ENCODE data around the gene CBLC. TPM values are rescaled to one million over a fixed set of nuclear protein-coding genes. Genes with fewer than 3 reads are reported as not detected.

The CBLC gene
- total and polyA plus RNA-seq, 10 of the 15 experiments (the other 5 are each of a cell fraction or from before 2014, with no cell fraction given) = not detected

DNA sequence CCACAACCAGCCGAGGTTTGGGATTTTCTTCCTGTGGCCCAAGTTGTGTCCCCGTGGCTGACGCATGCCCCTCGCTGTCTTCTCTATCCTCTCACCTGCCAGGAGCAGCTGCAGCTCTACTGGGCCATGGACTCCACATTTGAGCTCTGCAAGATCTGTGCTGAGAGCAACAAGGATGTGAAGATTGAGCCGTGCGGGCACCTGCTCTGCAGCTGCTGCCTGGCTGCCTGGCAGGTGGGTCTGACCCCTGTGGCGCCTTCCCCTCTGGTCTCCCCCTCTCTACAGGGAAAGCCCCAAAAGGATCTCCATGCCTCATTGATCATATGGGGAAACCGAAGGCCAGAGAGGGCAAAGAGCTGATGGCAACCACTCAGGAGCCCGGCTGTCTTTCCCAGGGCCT, 14.6 kb downstream of the CBLC start:
- H4K20me1 ChIP-seq (ENCODE audit: control insufficient read depth, insufficient read depth) = no peaks in the 10 kb centered on the region
- in situ Hi-C loops (cut with MboI) (no loop called here), intact Hi-C loops (cut with micrococcal nuclease; ENCODE audit: unreplicated experiment) (no loop called here)
- WGBS (ENCODE audit: insufficient coverage, insufficient replicate concordance, low lambda C conversion rate, missing lambda C conversion rate) = 1% methylated on average over 9 of the region's 9 CpGs
- ChIA-PET SMC1A (ENCODE audit: uncharacterized antibody, unreplicated experiment) (interaction anchor here (1.0 kb wide), 1 partner anchor 9 kb away, joined by 4 read pairs; no protein-coding TSS in a partner anchor), CTCF (interaction anchor here (0.7 to 2.2 kb wide), 7 partner anchors 8 to 103 kb away, joined by 3 to 14 read pairs (median 3); no protein-coding TSS in a partner anchor), POLR2A (no interaction called here), RAD21 (ENCODE audit: unreplicated experiment) (no interaction called here)
- no peak overlapping the region for H3K4me3 ChIP-seq
- BruUV-seq (replicated peaks) = no TSS peak
- ATAC-seq (peak; percentile 81), FAIRE-seq (no peak), DNase-seq (ENCODE audit: low read depth, low spot score) (no peak)
- H3K4me2 ChIP-seq (ENCODE audit: control insufficient read depth, insufficient read depth) = 0 out of 2 replicates have a peak overlapping the region, but pooled peaks have one; percentile 2
- H3K27me3 ChIP-seq (replicated peaks in 1 of 2; ENCODE audit: control insufficient read depth in 2 of 2, insufficient read depth in 2 of 2, low read length in 1 of 2) = no peaks in the 10 kb centered on the region
- no peaks in the 10 kb centered on the region for H3K36me3 ChIP-seq (ENCODE audit: control insufficient read depth in 2 of 2, insufficient read depth in 2 of 2, low read length in 1 of 2)
- TF ChIP-seq SMAD5 (IDR thresholded peaks at IDR 0.05; ENCODE audit: low read depth) (no peak), TCF3 (IDR thresholded peaks at IDR 0.05; ENCODE audit: borderline replicate concordance, insufficient read depth, low read depth, low read length) (peak; percentile 64; the same call in 1 of the 2 replicates), TAF1 (IDR thresholded peaks at IDR 0.05; ENCODE audit: borderline replicate concordance, low read depth, low read length) (no peak), TCF12 (IDR thresholded peaks at IDR 0.05; ENCODE audit: low read depth, low read length) (peak; percentile 91), IKZF1 (conservative IDR thresholded peaks at IDR 0.05) (peak; percentile 29; the same call in 1 of the 2 replicates), RUNX3 (IDR thresholded peaks at IDR 0.05; ENCODE audit: low read length) (no peak), MXI1 (IDR thresholded peaks at IDR 0.05; ENCODE audit: low read depth, low read length) (no peak), NR2F1 (conservative IDR thresholded peaks at IDR 0.05) (peak; percentile 40; the same call in 1 of the 2 replicates), NFIC (IDR thresholded peaks at IDR 0.05; ENCODE audit: low read depth, low read length) (no peak), MEF2B (IDR thresholded peaks at IDR 0.05; ENCODE audit: partially characterized antibody, poor library complexity, severe bottlenecking) (no peak)
- TF ChIP-seq, protein P1, sequence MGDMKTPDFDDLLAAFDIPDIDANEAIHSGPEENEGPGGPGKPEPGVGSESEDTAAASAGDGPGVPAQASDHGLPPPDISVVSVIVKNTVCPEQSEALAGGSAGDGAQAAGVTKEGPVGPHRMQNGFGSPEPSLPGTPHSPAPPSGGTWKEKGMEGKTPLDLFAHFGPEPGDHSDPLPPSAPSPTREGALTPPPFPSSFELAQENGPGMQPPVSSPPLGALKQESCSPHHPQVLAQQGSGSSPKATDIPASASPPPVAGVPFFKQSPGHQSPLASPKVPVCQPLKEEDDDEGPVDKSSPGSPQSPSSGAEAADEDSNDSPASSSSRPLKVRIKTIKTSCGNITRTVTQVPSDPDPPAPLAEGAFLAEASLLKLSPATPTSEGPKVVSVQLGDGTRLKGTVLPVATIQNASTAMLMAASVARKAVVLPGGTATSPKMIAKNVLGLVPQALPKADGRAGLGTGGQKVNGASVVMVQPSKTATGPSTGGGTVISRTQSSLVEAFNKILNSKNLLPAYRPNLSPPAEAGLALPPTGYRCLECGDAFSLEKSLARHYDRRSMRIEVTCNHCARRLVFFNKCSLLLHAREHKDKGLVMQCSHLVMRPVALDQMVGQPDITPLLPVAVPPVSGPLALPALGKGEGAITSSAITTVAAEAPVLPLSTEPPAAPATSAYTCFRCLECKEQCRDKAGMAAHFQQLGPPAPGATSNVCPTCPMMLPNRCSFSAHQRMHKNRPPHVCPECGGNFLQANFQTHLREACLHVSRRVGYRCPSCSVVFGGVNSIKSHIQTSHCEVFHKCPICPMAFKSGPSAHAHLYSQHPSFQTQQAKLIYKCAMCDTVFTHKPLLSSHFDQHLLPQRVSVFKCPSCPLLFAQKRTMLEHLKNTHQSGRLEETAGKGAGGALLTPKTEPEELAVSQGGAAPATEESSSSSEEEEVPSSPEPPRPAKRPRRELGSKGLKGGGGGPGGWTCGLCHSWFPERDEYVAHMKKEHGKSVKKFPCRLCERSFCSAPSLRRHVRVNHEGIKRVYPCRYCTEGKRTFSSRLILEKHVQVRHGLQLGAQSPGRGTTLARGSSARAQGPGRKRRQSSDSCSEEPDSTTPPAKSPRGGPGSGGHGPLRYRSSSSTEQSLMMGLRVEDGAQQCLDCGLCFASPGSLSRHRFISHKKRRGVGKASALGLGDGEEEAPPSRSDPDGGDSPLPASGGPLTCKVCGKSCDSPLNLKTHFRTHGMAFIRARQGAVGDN (IDR thresholded peaks at IDR 0.05) = no peak
- no peaks in the 10 kb centered on the region for H3K9me3 ChIP-seq (replicated peaks; ENCODE audit: control insufficient read depth, insufficient read depth, low read length)
- H3K4me1 ChIP-seq (ENCODE audit: control insufficient read depth, insufficient read depth, low read length) = peaks cover 14% of the 10 kb centered on the region
- H2AFZ ChIP-seq (ENCODE audit: control insufficient read depth, low read depth, low read length) = no peak overlapping the region
- no peak overlapping the region for H3K9ac ChIP-seq (ENCODE audit: control insufficient read depth, insufficient read depth, low read length)
- H3K27ac ChIP-seq (ENCODE audit: control insufficient read depth, insufficient read depth) = no peak overlapping the region
- no peaks in the 10 kb centered on the region for H3K79me2 ChIP-seq (ENCODE audit: control insufficient read depth, insufficient read depth, low read length)

Measured in GM12878 (cell line).